ENCODE results near the gene SETD9. TPM values are rescaled to one million over a fixed set of nuclear protein-coding genes. Genes with fewer than 3 reads are reported as not detected.

SETD9 gene
- total and polyA plus RNA-seq, 9 donors = 2.3 to 9.0 (median 7.0) TPM

- Histone ChIP-seq H3K4me1 (ENCODE audit: insufficient read depth) (no peaks in the 10 kb centered on the region), H3K27me3 (no peaks in the 10 kb centered on the region), H3K36me3 (no peaks in the 10 kb centered on the region), H3K4me3 (no peak overlapping the region), H3K9me3 (no peaks in the 10 kb centered on the region), H3K27ac (no peak overlapping the region)
- intact Hi-C loops (cut with DNase I) = no loop called here
- TF ChIP-seq EP300 (IDR thresholded peaks at IDR 0.05) = no peak
- TF ChIP-seq CTCF (IDR thresholded peaks at IDR 0.05) = no peak
- TF ChIP-seq POLR2A (IDR thresholded peaks at IDR 0.05) = no peak
- WGBS, 3 donors = 89 to 96% (median 95%) methylated on average over 4 of the region's 4 CpGs
- DNase-seq = no peak
These were observed 11.2 kb upstream of the SETD9 start for GRCh38 chr5:56898213-56898612.

GRCh38 chr5:56900395-56900794, 9.0 kb upstream of the SETD9 start:
- Histone ChIP-seq H3K4me3 (no peak overlapping the region), H3K27me3 (no peaks in the 10 kb centered on the region), H3K27ac (no peak overlapping the region), H3K9me3 (no peaks in the 10 kb centered on the region), H3K36me3 (no peaks in the 10 kb centered on the region), H3K4me1 (ENCODE audit: insufficient read depth) (no peaks in the 10 kb centered on the region)
- TF ChIP-seq POLR2A (IDR thresholded peaks at IDR 0.05) = no peak
- no peak for TF ChIP-seq EP300 (IDR thresholded peaks at IDR 0.05)
- TF ChIP-seq CTCF (IDR thresholded peaks at IDR 0.05) = no peak
- intact Hi-C loops (cut with DNase I) = loop anchor here in 3 of 4 donors (5.0 to 10.0 kb wide), 3 partner anchors 317 to 324 kb away; no protein-coding TSS in a partner anchor
- no peak for DNase-seq
- 66 to 68% (median 68%) methylated on average over 4 of the region's 4 CpGs for WGBS, 3 donors

- TF ChIP-seq EP300 (IDR thresholded peaks at IDR 0.05) (no peak), CTCF (IDR thresholded peaks at IDR 0.05) (peak in 2 of 3 donors; percentile 32 to 59), POLR2A (IDR thresholded peaks at IDR 0.05) (no peak)
- H3K4me1 ChIP-seq (ENCODE audit: insufficient read depth) = no peaks in the 10 kb centered on the region
- no peak for DNase-seq
- H3K27ac ChIP-seq = no peak overlapping the region
- H3K27me3 ChIP-seq = no peaks in the 10 kb centered on the region
- H3K36me3 ChIP-seq = no peaks in the 10 kb centered on the region
- WGBS, 3 donors = 34 to 37% (median 35%) methylated on average over 3 of the region's 3 CpGs
- intact Hi-C loops (cut with DNase I) = loop anchor here in 3 of 4 donors (5.0 to 10.0 kb wide), 3 partner anchors 316 to 324 kb away; no protein-coding TSS in a partner anchor
- no peaks in the 10 kb centered on the region for H3K9me3 ChIP-seq
- no peak overlapping the region for H3K4me3 ChIP-seq
These were observed 8.4 kb upstream of the SETD9 start for GRCh38 chr5:56900858-56901578.

GRCh38 chr5:56908942-56909293, 478 bp upstream of the SETD9 start:
- peak overlapping the region; percentile 68 for H3K4me3 ChIP-seq
- WGBS, 3 donors = 1 to 3% (median 1%) methylated on average over 19 of the region's 19 CpGs
- H3K36me3 ChIP-seq = no peaks in the 10 kb centered on the region
- H3K9me3 ChIP-seq = no peaks in the 10 kb centered on the region
- TF ChIP-seq EP300 (IDR thresholded peaks at IDR 0.05) = no peak
- no peak for TF ChIP-seq POLR2A (IDR thresholded peaks at IDR 0.05)
- no peak for TF ChIP-seq CTCF (IDR thresholded peaks at IDR 0.05)
- no peaks in the 10 kb centered on the region for H3K27me3 ChIP-seq
- H3K4me1 ChIP-seq (ENCODE audit: insufficient read depth) = peaks cover 3% of the 10 kb centered on the region
- H3K27ac ChIP-seq = peak overlapping the region; percentile 43 to 85
- DNase-seq = no peak
- intact Hi-C loops (cut with DNase I) = loop anchor here in 1 of 4 donors (10.0 kb wide), 1 partner anchor 316 kb away; no protein-coding TSS in a partner anchor

Measured in ovary (tissue), 9 donors.